ENCODE results near the gene REM2. TPM values are rescaled to one million over a fixed set of nuclear protein-coding genes. Genes with fewer than 3 reads are reported as not detected.
A peak's percentile ranks its signal among the peaks of the same experiment; 100 is the strongest.
"Not testable (repeated sequence)": the region's sequence is repeated elsewhere in the genome, so short reads cannot be mapped to it uniquely, and the experiment has no call there.

Gene REM2
- total RNA-seq, 1 donor from 2014 or later = 1.2 TPM

DNA sequence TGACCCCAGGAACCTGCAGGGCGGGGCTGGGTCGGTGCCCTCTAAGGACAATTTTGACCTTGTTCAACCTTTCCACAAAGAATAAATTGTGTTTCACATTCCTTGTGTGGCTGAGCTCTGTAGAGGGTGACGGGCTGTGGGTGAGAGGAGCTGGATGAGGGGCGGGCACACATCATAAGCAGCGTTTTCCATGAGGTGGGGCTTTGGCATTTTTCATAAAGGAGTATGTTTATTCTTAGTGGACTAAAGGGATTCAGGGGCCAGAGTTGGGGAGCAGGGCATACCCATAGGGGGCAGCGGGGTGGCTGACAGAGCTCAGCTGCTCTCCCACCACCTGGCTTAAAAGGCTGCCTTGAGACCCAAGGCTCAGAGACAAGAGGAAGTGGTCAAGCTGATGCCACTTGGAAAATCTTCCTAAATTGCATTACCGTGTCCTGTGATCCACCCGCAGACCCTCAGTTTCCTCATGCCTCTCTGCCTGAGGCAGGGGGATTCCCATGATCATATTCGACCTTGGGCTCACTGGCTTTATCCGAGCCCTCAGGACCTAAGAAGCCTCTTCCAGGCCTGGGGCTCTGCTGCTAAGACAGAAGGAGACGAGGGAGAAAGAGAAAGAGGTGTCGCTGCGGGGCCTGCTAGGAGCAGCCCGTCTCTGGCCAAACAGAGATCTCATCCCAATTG, 35.2 kb upstream of the REM2 start:
- Histone ChIP-seq H3K36me3 (ENCODE audit: control insufficient read depth, insufficient read depth, low read length) (peaks cover 4% of the 10 kb centered on the region), H3K27me3 (ENCODE audit: control insufficient read depth, insufficient read depth, low read length) (no peaks in the 10 kb centered on the region), H3K4me3 (ENCODE audit: low read depth, low read length) (no peak overlapping the region)
- no peak for DNase-seq (ENCODE audit: low read depth)
- TF ChIP-seq, protein P1, sequence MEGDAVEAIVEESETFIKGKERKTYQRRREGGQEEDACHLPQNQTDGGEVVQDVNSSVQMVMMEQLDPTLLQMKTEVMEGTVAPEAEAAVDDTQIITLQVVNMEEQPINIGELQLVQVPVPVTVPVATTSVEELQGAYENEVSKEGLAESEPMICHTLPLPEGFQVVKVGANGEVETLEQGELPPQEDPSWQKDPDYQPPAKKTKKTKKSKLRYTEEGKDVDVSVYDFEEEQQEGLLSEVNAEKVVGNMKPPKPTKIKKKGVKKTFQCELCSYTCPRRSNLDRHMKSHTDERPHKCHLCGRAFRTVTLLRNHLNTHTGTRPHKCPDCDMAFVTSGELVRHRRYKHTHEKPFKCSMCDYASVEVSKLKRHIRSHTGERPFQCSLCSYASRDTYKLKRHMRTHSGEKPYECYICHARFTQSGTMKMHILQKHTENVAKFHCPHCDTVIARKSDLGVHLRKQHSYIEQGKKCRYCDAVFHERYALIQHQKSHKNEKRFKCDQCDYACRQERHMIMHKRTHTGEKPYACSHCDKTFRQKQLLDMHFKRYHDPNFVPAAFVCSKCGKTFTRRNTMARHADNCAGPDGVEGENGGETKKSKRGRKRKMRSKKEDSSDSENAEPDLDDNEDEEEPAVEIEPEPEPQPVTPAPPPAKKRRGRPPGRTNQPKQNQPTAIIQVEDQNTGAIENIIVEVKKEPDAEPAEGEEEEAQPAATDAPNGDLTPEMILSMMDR (IDR thresholded peaks at IDR 0.05; ENCODE audit: insufficient read depth, low read length, poor library complexity, severe bottlenecking) = peak; percentile 30

DNA sequence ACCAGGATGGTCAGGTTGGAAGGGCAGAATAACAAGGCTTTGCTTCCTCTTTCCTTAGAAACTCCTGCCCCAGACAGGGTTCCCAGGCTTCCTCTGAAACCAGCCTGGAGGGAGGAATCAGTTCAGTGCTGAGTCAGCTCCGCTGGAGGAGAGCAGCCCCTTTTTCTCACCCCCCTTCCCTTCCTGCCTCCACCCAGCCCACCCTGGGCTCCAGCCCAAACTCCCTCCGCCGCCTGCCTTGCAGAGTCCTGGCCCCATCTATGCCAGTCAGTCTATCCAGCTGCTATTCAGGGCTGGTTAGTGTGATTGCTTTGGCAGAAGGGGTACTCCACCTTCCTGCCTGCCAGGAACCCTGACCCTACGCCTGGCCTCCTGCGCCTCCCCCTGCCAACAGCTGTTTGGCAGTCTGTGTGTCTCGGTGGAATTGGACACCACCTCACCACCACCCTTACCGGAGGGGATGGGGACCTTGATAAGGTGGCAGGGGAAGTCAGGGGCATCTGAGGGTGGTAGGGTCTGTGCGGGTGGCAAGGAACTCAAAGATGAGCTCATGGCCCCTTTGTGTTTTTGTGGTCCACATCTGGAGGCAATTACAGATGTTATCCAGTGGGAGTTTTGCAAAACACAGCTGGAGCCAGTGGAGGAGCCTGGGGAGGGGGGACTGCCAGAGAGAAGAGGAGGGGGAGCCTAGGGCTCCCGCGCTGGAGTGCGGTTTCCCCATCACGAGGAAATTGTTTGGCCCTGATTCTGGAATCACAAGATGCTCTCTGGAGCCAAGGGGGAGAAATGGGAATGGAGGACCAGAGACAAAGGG, 34.5 kb upstream of the REM2 start:
- no peak overlapping the region for H3K4me3 ChIP-seq (ENCODE audit: low read depth, low read length)
- H3K36me3 ChIP-seq (ENCODE audit: control insufficient read depth, insufficient read depth, low read length) = peaks cover 4% of the 10 kb centered on the region
- no peaks in the 10 kb centered on the region for H3K27me3 ChIP-seq (ENCODE audit: control insufficient read depth, insufficient read depth, low read length)
- DNase-seq (ENCODE audit: low read depth) = no peak
- TF ChIP-seq, protein P1 (IDR thresholded peaks at IDR 0.05; ENCODE audit: insufficient read depth, low read length, poor library complexity, severe bottlenecking) = no peak

DNA sequence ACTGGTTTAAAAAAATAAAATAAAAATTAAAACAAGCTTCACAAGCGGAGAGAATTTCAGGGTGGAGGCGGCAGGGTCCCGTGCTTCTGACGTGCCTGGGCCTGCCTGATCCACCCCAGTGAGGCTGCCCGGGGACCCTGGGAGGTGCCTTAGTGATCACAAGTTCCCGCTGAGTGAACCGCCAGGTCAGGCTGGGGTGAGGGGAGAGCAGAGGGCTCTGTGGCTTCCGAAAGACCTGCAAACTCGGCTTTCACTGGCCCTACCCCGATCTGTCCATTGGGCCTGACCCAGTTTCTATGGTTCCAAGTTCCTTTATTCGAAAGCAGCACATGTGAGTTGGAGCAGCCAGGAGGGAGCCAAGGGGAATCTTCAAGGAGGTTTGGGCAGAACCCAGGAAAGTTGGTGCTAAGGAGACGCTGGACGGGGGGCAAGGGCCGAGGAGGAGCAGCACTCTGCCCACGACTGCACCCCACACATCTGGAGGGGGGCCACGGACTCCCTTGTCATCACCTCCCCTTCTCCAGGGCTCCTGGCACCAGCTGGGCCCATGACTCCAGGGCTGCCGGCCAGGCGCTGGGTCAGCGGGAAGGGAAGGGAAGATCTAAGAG, 33.7 kb upstream of the REM2 start:
- no peak for DNase-seq (ENCODE audit: low read depth)
- TF ChIP-seq, protein P1 (IDR thresholded peaks at IDR 0.05; ENCODE audit: insufficient read depth, low read length, poor library complexity, severe bottlenecking) = no peak
- Histone ChIP-seq H3K4me3 (ENCODE audit: low read depth, low read length) (no peak overlapping the region), H3K27me3 (ENCODE audit: control insufficient read depth, insufficient read depth, low read length) (no peaks in the 10 kb centered on the region), H3K36me3 (ENCODE audit: control insufficient read depth, insufficient read depth, low read length) (peaks cover 4% of the 10 kb centered on the region)

DNA sequence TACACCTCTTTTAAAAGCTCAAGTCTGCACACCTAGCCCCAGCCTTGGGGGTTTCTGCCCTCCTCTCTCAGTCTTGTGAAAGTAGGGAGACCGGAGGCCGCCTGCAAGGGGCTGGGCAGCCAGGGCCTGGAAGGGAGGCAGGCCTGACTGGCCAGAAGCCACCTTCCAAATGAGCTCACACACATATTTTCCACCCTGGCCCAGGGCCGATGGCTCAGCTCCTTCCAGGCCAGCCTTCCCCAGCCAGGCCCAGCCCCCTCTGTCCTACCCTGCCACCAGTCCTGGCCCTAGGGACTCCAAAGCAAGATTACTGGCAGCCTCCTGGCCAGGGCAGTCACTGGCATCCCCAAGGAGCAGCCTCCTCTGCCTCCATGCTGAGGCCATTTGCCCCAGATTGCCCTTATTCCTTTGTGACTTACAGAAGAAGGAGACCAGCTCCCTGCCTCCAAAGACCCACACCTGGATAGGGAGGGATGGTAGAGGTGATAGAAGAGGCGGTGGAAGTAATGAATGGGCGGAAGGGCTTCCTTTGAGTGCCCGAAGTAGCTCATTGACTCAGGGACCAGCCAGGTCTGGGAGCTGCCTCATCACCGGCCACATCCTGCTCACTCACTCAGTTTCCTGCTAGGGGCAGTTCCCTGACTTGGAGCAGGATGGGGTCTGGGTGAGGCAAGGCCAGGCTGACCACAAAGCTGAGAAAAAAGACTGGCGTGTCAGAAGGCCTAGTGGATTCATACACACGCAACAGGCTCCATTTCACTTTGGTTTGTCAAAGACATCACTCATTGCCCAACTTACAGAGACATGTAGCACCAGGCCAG, 31.9 kb upstream of the REM2 start:
- no peaks in the 10 kb centered on the region for H3K27me3 ChIP-seq (ENCODE audit: control insufficient read depth, insufficient read depth, low read length)
- peaks cover 4% of the 10 kb centered on the region for H3K36me3 ChIP-seq (ENCODE audit: control insufficient read depth, insufficient read depth, low read length)
- no peak overlapping the region for H3K4me3 ChIP-seq (ENCODE audit: low read depth, low read length)
- peak; percentile 76 for DNase-seq (ENCODE audit: low read depth)
- TF ChIP-seq, protein P1 (IDR thresholded peaks at IDR 0.05; ENCODE audit: insufficient read depth, low read length, poor library complexity, severe bottlenecking) = no peak

DNA sequence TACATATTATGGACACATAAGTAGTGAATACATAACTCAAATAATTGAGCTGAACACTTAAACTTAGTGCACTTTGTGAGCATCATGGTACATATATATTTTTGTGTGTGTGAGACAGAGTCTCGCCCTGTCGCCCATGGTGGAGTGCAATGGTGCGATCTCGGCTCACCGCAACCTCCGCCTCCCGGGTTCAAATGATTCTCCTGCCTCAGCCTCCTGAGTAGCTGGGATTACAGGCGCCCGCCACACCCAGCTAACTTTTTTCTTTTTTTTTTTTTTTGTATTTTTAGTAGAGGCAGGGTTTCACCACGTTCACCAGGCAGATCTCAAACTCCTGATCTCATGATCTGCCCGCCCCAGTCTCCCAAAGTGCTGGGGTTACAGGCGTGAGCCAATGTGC, 30.8 kb upstream of the REM2 start:
- not testable (repeated sequence) for H3K4me3 ChIP-seq (ENCODE audit: low read depth, low read length); H3K36me3 ChIP-seq (ENCODE audit: control insufficient read depth, insufficient read depth, low read length); H3K27me3 ChIP-seq (ENCODE audit: control insufficient read depth, insufficient read depth, low read length); DNase-seq (ENCODE audit: low read depth)

DNA sequence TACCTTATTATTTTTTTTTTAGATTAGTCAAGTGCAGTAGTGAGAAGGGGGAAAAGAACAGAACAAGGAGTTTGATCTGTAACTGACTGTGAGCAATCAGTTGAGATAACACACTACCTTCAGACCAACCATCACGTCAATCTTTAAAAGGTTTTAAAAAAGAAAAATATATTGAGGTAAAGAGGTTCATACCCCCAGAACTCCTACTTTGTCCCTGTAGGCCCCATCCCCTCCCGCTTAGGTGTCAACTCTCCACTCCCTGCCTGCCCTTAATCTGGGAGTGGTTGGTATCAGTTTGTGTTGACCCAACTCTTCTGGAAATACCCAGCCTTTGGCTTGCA, 30.5 kb upstream of the REM2 start:
- DNase-seq (ENCODE audit: low read depth) = no peak
- TF ChIP-seq, protein P1 (IDR thresholded peaks at IDR 0.05; ENCODE audit: insufficient read depth, low read length, poor library complexity, severe bottlenecking) = no peak
- H3K4me3 ChIP-seq (ENCODE audit: low read depth, low read length) = no peak overlapping the region

More for the DNA sequence above, 30.5 kb upstream of the REM2 start:
- H3K36me3 ChIP-seq (ENCODE audit: control insufficient read depth, insufficient read depth, low read length) = no peaks in the 10 kb centered on the region
- H3K27me3 ChIP-seq (ENCODE audit: control insufficient read depth, insufficient read depth, low read length) = no peaks in the 10 kb centered on the region
